Thyroid gland (tissue), 4 donors: ENCODE measurements around the gene TTLL10. TPM values are rescaled to one million over a fixed set of nuclear protein-coding genes. Genes with fewer than 3 reads are reported as not detected.
"Not testable (repeated sequence)": the region's sequence is repeated elsewhere in the genome, so short reads cannot be mapped to it uniquely, and the experiment has no call there.

ENCODE experiments used
- DNase-seq, 2 donors: peaks; one replicate each; pipeline ENCODE4 v3.0.0-alpha.2; 2019
- H3K27ac ChIP-seq, 3 donors: fragments of 200-600 bp; sonication (generic); 1 replicate in 2 of 3; 2 replicates in 1 of 3; pipeline ENCODE4 v1.5.1; 2016 to 2019; ENCODE audit warnings: mild to moderate bottlenecking in 1 of 3, moderate library complexity in 1 of 3
- H3K27me3 ChIP-seq: fragments of 200-600 bp; sonication (generic); one replicate; pipeline ENCODE4 v1.5.1; 2019
- H3K36me3 ChIP-seq, 2 donors: fragments of 200-600 bp; sonication (generic); one replicate each; pipeline ENCODE4 v1.5.1; 2016 to 2019
- H3K4me1 ChIP-seq, 2 donors: fragments of 200-600 bp; sonication (generic); one replicate each; pipeline ENCODE4 v1.5.1; 2017 to 2019
- H3K4me3 ChIP-seq, 3 donors: fragments of 200-600 bp; sonication (generic); replicated peaks in 1 of 3; 1 replicate in 2 of 3; 2 replicates in 1 of 3; pipeline ENCODE4 v1.5.1; 2016; ENCODE audit warnings: mild to moderate bottlenecking in 1 of 3
- H3K9me3 ChIP-seq: fragments of 200-600 bp; sonication (generic); one replicate; pipeline ENCODE4 v1.5.1; 2017
- CTCF ChIP-seq, 6 experiments: fragments of 200-600 bp in 3 of 6; fragments of 450-650 bp in 3 of 6; sonication (generic) in 3 of 6; IDR thresholded peaks; one replicate each; pipeline ENCODE4 v1.5.1; 2016 to 2019; ENCODE audit warnings: antibody characterized with exemption in 6 of 6, mild to moderate bottlenecking in 2 of 6, inconsistent platforms in 1 of 6, moderate library complexity in 1 of 6
- POLR2A ChIP-seq, 2 donors: fragments of 450-650 bp; IDR thresholded peaks; one replicate each; pipeline ENCODE4 v1.6.1; 2017; ENCODE audit warnings: antibody characterized with exemption in 2 of 2, mild to moderate bottlenecking in 2 of 2, moderate library complexity in 1 of 2
- WGBS, 2 donors: methylation state at CpG; one replicate each; pipeline ENCODE4 v1.1.5; 2017; 5-methylcytosine and 5-hydroxymethylcytosine counted together
- intact Hi-C: fragments of 100-400 bp; cut with DNase I; formaldehyde crosslinking; loops from one replicate; pipeline ENCODE4 v1.15.1; 2023
- total RNA-seq, 4 donors: library from RNA; depleted of rRNA; stranded (reverse); fragments of >200 nt; gene quantifications; one replicate each; pipeline ENCODE4 v1.2.3, GENCODE V29; 2016

TTLL10 gene
- total RNA-seq, 4 donors from 2014 or later, result 0.13 to 0.29 TPM; not detected in 2

GRCh38 chr1:1187938-1188337 lies 14.3 kb downstream of the TTLL10 start:
- no peaks in the 10 kb centered on the region for H3K27me3 ChIP-seq
- TF ChIP-seq POLR2A (IDR thresholded peaks at IDR 0.05) (no peak), CTCF (IDR thresholded peaks at IDR 0.05) (no peak)
- intact Hi-C loops, result no loop called here
- DNase-seq, result no peak
- no peaks in the 10 kb centered on the region for H3K4me1 ChIP-seq
- H3K9me3 ChIP-seq, result no peaks in the 10 kb centered on the region
- no peaks in the 10 kb centered on the region for H3K36me3 ChIP-seq
- no peak overlapping the region for H3K4me3 ChIP-seq
- H3K27ac ChIP-seq, result no peak overlapping the region

GRCh38 chr1:1189111-1189510 lies 15.4 kb downstream of the TTLL10 start:
- Histone ChIP-seq H3K36me3 (no peaks in the 10 kb centered on the region), H3K4me1 (no peaks in the 10 kb centered on the region), H3K4me3 (no peak overlapping the region), H3K27me3 (no peaks in the 10 kb centered on the region), H3K27ac (no peak overlapping the region), H3K9me3 (no peaks in the 10 kb centered on the region)
- WGBS, 2 donors, result 88 to 89% methylated on average over 5 of the region's 5 CpGs
- no peak for TF ChIP-seq CTCF (IDR thresholded peaks at IDR 0.05)
- TF ChIP-seq POLR2A (IDR thresholded peaks at IDR 0.05), result no peak
- DNase-seq, result no peak
- intact Hi-C loops, result no loop called here

- TF ChIP-seq CTCF (IDR thresholded peaks at IDR 0.05), result no peak
- no peak for TF ChIP-seq POLR2A (IDR thresholded peaks at IDR 0.05)
- H3K27me3 ChIP-seq, result no peaks in the 10 kb centered on the region
- H3K4me3 ChIP-seq, result no peak overlapping the region
- H3K9me3 ChIP-seq, result no peaks in the 10 kb centered on the region
- no peaks in the 10 kb centered on the region for H3K36me3 ChIP-seq
- H3K4me1 ChIP-seq, result no peaks in the 10 kb centered on the region
- DNase-seq, result no peak
- intact Hi-C loops, result no loop called here
- WGBS, 2 donors, result 94 to 95% methylated on average over 11 of the region's 11 CpGs
- no peak overlapping the region for H3K27ac ChIP-seq
Observed at GRCh38 chr1:1191734-1192133, 18.1 kb downstream of the TTLL10 start.

- Histone ChIP-seq H3K4me3 (no peak overlapping the region), H3K9me3 (no peaks in the 10 kb centered on the region), H3K4me1 (no peaks in the 10 kb centered on the region), H3K36me3 (no peaks in the 10 kb centered on the region), H3K27ac (no peak overlapping the region), H3K27me3 (no peaks in the 10 kb centered on the region)
- TF ChIP-seq POLR2A (IDR thresholded peaks at IDR 0.05) (no peak), CTCF (IDR thresholded peaks at IDR 0.05) (no peak)
- WGBS, 2 donors, result 91 to 95% methylated on average over 3 of the region's 3 CpGs
- no peak for DNase-seq
- intact Hi-C loops, result no loop called here
Observed at GRCh38 chr1:1194723-1195122, 21.0 kb downstream of the TTLL10 start.

GRCh38 chr1:1195726-1196125 lies 22.0 kb downstream of the TTLL10 start:
- intact Hi-C loops, H3K4me3 ChIP-seq, DNase-seq, H3K27me3 ChIP-seq, H3K27ac ChIP-seq, H3K4me1 ChIP-seq, H3K36me3 ChIP-seq, H3K9me3 ChIP-seq: not testable (repeated sequence)
- 95% methylated on average over 6 of the region's 6 CpGs for WGBS, 2 donors
